Measurements from ENCODE around the gene ARHGEF28.

Gene ARHGEF28

GRCh38 chr5:73975845-73976244, 349.8 kb downstream of the ARHGEF28 start:
- DNase-seq = no peak

- DNase-seq = no peak
These were observed 351.1 kb downstream of the ARHGEF28 start for GRCh38 chr5:73977146-73977545.

DNA sequence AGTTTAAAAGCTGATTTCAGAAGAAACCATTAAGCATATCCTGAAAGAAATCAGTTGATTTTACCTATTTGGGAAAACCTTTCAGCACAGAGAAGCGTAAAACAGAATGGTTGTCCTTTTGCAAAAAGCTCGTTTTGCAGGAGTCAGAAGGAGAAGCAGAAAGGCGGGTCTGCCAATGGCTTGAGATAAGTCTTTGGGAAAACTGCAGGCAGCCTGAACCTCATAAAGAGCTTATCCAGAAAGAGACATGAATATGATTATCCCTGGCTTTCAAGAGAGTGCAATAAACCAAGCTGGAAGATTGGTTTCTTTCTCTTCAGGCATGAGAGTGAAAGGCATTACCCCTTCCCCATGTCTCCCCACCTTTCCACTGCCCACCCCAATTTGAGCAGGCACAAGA, 353.3 kb downstream of the ARHGEF28 start:
- no peak for DNase-seq

DNA sequence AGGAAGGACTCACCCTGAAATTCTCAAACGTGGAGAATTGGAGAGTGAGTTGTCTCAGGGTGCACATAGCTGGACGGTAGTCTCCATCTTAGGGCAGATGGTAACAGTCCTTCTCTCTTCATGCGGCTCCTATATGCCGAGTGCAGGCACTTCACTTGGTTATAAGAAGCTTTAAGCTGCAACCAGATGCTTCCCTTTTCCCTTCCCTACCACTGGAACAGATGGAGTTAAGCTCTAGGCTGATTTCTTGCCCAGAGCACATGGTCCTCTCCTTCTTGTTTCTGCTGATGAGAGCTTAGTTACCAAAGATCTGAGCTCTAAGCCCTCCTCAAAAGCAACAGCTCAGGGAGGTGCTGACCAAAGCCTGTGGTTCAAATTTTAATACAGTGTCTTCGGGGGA, 355.7 kb downstream of the ARHGEF28 start:
- no peak for DNase-seq

DNA sequence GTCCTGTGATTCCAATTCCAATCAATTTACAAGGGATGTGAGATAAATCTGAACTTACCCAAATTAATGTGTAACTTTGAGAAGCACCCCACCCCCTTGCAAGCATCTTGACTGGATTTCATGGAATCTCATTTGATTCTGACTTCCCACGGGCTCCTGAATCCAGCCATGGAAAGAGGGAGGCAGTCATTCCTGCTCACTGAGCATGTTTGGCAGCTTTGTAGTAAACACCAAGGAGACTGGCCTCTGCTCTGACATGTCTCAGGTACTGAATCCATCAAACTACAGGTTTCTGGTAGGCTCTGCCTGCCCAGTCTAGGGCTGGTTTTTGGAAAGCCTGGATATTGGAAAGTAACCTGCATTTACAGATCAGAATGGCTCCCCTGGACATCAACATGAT, 357.6 kb downstream of the ARHGEF28 start:
- no peak for DNase-seq

GRCh38 chr5:73985145-73985544, 359.1 kb downstream of the ARHGEF28 start:
- no peak for DNase-seq

DNA sequence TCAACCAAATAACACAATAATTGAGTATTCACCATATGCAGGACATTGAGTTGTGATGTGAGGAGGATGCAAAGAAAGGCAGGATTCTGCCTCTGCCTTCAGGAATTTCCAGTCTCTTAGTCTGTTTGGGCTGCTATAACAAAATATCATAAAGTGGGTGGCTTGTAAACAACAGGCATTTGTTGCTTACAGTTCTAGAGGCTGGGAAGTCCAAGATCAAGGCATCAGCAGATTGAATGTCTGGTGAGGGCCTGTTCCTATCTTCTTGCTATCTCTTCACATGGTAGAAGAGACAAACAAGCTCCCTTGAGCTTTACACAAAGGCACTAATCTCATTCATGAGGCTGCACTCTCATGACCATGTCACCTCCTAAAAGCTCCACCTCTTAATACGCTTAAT, 360.7 kb downstream of the ARHGEF28 start:
- DNase-seq = no peak

DNA sequence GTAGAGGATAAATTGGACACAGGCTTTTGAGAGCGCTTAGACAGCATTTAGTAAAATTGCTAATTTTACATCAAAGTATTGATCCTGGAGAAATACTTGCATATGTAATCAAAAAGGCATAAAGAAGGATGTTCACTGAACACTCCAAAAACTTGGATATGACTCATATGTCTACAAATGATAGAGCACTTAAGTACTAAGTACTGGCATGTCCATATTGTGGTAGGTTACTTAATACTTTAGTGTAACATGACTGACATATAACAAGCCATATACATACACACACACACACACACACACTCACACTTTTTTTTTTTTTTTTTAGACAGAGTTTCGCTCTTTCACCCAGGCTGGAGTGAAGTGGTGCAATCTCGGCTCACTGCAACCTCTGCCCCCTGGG, 361.9 kb downstream of the ARHGEF28 start:
- DNase-seq = peak; percentile 38

DNA sequence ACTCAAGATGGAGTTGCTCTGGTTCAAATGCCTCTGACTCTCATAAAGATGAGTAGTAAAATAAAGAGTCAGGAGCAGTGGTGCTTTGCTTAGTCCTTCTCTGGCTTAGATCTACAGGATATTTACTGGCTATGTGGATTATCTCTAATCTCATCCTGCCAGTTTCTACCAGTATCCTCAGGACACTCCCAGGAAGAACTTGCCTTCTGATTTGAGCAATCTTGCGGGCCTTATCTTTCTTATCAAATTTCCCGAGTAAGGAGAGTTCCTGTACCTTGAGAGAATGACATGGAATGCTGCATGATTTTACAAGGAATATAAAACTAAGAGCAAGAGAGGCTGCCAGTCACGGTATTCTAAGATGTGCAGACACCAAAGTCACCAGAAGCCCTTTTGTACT, 364.0 kb downstream of the ARHGEF28 start:
- DNase-seq = peak; percentile 68

Measured in NCI-H226 (cell line).